ENCODE measurements around the gene BSN.

- TF ChIP-seq, protein P1, sequence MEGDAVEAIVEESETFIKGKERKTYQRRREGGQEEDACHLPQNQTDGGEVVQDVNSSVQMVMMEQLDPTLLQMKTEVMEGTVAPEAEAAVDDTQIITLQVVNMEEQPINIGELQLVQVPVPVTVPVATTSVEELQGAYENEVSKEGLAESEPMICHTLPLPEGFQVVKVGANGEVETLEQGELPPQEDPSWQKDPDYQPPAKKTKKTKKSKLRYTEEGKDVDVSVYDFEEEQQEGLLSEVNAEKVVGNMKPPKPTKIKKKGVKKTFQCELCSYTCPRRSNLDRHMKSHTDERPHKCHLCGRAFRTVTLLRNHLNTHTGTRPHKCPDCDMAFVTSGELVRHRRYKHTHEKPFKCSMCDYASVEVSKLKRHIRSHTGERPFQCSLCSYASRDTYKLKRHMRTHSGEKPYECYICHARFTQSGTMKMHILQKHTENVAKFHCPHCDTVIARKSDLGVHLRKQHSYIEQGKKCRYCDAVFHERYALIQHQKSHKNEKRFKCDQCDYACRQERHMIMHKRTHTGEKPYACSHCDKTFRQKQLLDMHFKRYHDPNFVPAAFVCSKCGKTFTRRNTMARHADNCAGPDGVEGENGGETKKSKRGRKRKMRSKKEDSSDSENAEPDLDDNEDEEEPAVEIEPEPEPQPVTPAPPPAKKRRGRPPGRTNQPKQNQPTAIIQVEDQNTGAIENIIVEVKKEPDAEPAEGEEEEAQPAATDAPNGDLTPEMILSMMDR (IDR thresholded peaks at IDR 0.05; ENCODE audit: extremely low read depth in 1 of 2, insufficient read depth in 1 of 2, low read depth in 1 of 2, low read length in 2 of 2) = no peak
- TF ChIP-seq POLR2A (IDR thresholded peaks at IDR 0.05; ENCODE audit: low read depth, low read length) = no peak
- TF ChIP-seq, protein P2, sequence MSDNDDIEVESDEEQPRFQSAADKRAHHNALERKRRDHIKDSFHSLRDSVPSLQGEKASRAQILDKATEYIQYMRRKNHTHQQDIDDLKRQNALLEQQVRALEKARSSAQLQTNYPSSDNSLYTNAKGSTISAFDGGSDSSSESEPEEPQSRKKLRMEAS (IDR thresholded peaks at IDR 0.05; ENCODE audit: insufficient read depth, insufficient read length) = no peak
Observed at GRCh38 chr3:49566312-49566711, 12.0 kb downstream of the BSN start.

Measured in endothelial cell of umbilical vein (primary cell).